ENCODE data around the gene ZNF630.
"Not testable (repeated sequence)": the region's sequence is repeated elsewhere in the genome, so short reads cannot be mapped to it uniquely, and the experiment has no call there.

ZNF630 gene

GRCh38 chrX:48030237-48030636, 41.2 kb downstream of the ZNF630 start:
- H3K27me3 ChIP-seq (ENCODE audit: insufficient read depth, low read length) = no peaks in the 10 kb centered on the region
- H2AFZ ChIP-seq (ENCODE audit: low read length, unreplicated experiment) = no peak overlapping the region
- H3K4me1 ChIP-seq (ENCODE audit: control insufficient read depth, insufficient read depth, low read length, unreplicated experiment) = no peaks in the 10 kb centered on the region
- H3K79me2 ChIP-seq (ENCODE audit: control insufficient read depth, insufficient read depth, low read length, unreplicated experiment) = no peaks in the 10 kb centered on the region
- H3K27ac ChIP-seq (ENCODE audit: low read depth, low read length) = no peak overlapping the region
- H3K4me3 ChIP-seq (ENCODE audit: low read depth, low read length) = no peak overlapping the region
- no peaks in the 10 kb centered on the region for H3K36me3 ChIP-seq (ENCODE audit: insufficient read depth, low read length)

DNA sequence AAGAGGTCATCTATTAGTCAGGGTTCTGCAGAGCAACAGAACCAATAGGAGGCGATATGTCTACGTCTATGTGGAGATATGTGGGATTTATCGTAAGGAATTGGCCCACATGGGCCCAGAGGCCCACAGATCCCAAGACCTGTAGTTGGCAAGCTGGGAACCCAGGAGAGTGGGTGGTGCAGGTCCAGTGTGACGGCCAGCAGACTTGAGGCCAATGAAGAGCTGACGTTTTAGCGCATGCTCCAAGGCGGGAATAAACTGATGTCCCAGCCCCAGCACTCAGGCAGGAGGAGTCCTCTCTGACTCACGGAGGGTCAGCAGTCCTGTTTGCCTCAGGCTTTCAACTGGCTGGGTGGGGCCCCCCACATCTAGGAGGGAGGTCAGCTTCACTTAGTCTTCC, 43.3 kb downstream of the ZNF630 start:
- no peaks in the 10 kb centered on the region for H3K4me1 ChIP-seq (ENCODE audit: control insufficient read depth, insufficient read depth, low read length, unreplicated experiment)
- H3K4me3 ChIP-seq (ENCODE audit: low read depth, low read length) = no peak overlapping the region
- no peaks in the 10 kb centered on the region for H3K79me2 ChIP-seq (ENCODE audit: control insufficient read depth, insufficient read depth, low read length, unreplicated experiment)
- H3K27ac ChIP-seq (ENCODE audit: low read depth, low read length) = no peak overlapping the region
- H2AFZ ChIP-seq (ENCODE audit: low read length, unreplicated experiment) = no peak overlapping the region
- H3K36me3 ChIP-seq (ENCODE audit: insufficient read depth, low read length) = no peaks in the 10 kb centered on the region
- H3K27me3 ChIP-seq (ENCODE audit: insufficient read depth, low read length) = no peaks in the 10 kb centered on the region

DNA sequence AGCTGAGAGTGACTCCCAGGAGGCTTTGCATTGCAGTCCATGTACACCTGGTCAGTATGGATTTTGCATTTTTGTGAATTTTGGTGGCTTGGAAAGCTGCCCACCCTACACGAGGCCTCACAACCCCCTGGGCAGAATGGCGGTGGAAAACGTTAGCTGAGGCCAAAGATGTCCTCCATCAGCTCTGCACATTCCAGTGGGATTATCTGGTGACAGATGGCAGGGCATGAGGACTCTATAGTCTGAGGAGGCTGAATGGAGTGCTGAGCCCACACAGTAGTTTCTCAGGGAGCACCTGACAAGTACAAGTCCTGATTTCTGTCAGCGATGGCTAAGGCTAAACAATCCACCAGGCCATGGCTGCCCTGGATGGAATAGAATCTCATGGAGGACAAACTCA, 43.9 kb downstream of the ZNF630 start:
- H3K79me2 ChIP-seq (ENCODE audit: control insufficient read depth, insufficient read depth, low read length, unreplicated experiment); H3K27ac ChIP-seq (ENCODE audit: low read depth, low read length); H3K27me3 ChIP-seq (ENCODE audit: insufficient read depth, low read length); H3K36me3 ChIP-seq (ENCODE audit: insufficient read depth, low read length); H2AFZ ChIP-seq (ENCODE audit: low read length, unreplicated experiment); H3K4me1 ChIP-seq (ENCODE audit: control insufficient read depth, insufficient read depth, low read length, unreplicated experiment); H3K4me3 ChIP-seq (ENCODE audit: low read depth, low read length): not testable (repeated sequence)

GRCh38 chrX:48025561-48025960, 45.9 kb downstream of the ZNF630 start:
- Histone ChIP-seq H3K27ac (ENCODE audit: low read depth, low read length) (no peak overlapping the region), H3K4me1 (ENCODE audit: control insufficient read depth, insufficient read depth, low read length, unreplicated experiment) (peaks cover 6% of the 10 kb centered on the region), H3K27me3 (ENCODE audit: insufficient read depth, low read length) (no peaks in the 10 kb centered on the region), H3K79me2 (ENCODE audit: control insufficient read depth, insufficient read depth, low read length, unreplicated experiment) (no peaks in the 10 kb centered on the region), H3K36me3 (ENCODE audit: insufficient read depth, low read length) (no peaks in the 10 kb centered on the region), H2AFZ (ENCODE audit: low read length, unreplicated experiment) (no peak overlapping the region), H3K4me3 (ENCODE audit: low read depth, low read length) (no peak overlapping the region)

GRCh38 chrX:48022738-48023137, 48.7 kb downstream of the ZNF630 start:
- Histone ChIP-seq H3K36me3 (ENCODE audit: insufficient read depth, low read length) (no peaks in the 10 kb centered on the region), H3K27me3 (ENCODE audit: insufficient read depth, low read length) (no peaks in the 10 kb centered on the region), H3K4me1 (ENCODE audit: control insufficient read depth, insufficient read depth, low read length, unreplicated experiment) (peaks cover 6% of the 10 kb centered on the region), H3K4me3 (ENCODE audit: low read depth, low read length) (no peak overlapping the region), H3K27ac (ENCODE audit: low read depth, low read length) (no peak overlapping the region), H2AFZ (ENCODE audit: low read length, unreplicated experiment) (no peak overlapping the region), H3K79me2 (ENCODE audit: control insufficient read depth, insufficient read depth, low read length, unreplicated experiment) (no peaks in the 10 kb centered on the region)

GRCh38 chrX:48022100-48022499, 49.3 kb downstream of the ZNF630 start:
- no peaks in the 10 kb centered on the region for H3K27me3 ChIP-seq (ENCODE audit: insufficient read depth, low read length)
- H3K79me2 ChIP-seq (ENCODE audit: control insufficient read depth, insufficient read depth, low read length, unreplicated experiment) = no peaks in the 10 kb centered on the region
- no peak overlapping the region for H3K27ac ChIP-seq (ENCODE audit: low read depth, low read length)
- no peak overlapping the region for H2AFZ ChIP-seq (ENCODE audit: low read length, unreplicated experiment)
- H3K4me3 ChIP-seq (ENCODE audit: low read depth, low read length) = peak overlapping the region; percentile 83; the same call in 1 of the 2 replicates
- H3K4me1 ChIP-seq (ENCODE audit: control insufficient read depth, insufficient read depth, low read length, unreplicated experiment) = peaks cover 6% of the 10 kb centered on the region
- H3K36me3 ChIP-seq (ENCODE audit: insufficient read depth, low read length) = no peaks in the 10 kb centered on the region

- peak overlapping the region; percentile 85 for H3K27ac ChIP-seq (ENCODE audit: low read depth, low read length)
- no peaks in the 10 kb centered on the region for H3K79me2 ChIP-seq (ENCODE audit: control insufficient read depth, insufficient read depth, low read length, unreplicated experiment)
- no peaks in the 10 kb centered on the region for H3K27me3 ChIP-seq (ENCODE audit: insufficient read depth, low read length)
- H3K4me1 ChIP-seq (ENCODE audit: control insufficient read depth, insufficient read depth, low read length, unreplicated experiment) = peaks cover 6% of the 10 kb centered on the region
- peak overlapping the region; percentile 88 for H2AFZ ChIP-seq (ENCODE audit: low read length, unreplicated experiment)
- H3K4me3 ChIP-seq (ENCODE audit: low read depth, low read length) = peak overlapping the region; percentile 83
- H3K36me3 ChIP-seq (ENCODE audit: insufficient read depth, low read length) = no peaks in the 10 kb centered on the region
These were observed 50.2 kb downstream of the ZNF630 start for GRCh38 chrX:48021026-48021900.

- H3K36me3 ChIP-seq (ENCODE audit: insufficient read depth, low read length); H3K27me3 ChIP-seq (ENCODE audit: insufficient read depth, low read length); H3K4me1 ChIP-seq (ENCODE audit: control insufficient read depth, insufficient read depth, low read length, unreplicated experiment); H3K79me2 ChIP-seq (ENCODE audit: control insufficient read depth, insufficient read depth, low read length, unreplicated experiment); H2AFZ ChIP-seq (ENCODE audit: low read length, unreplicated experiment); H3K27ac ChIP-seq (ENCODE audit: low read depth, low read length); H3K4me3 ChIP-seq (ENCODE audit: low read depth, low read length): not testable (repeated sequence)
These were observed 51.0 kb downstream of the ZNF630 start for GRCh38 chrX:48020472-48020871.

DNA sequence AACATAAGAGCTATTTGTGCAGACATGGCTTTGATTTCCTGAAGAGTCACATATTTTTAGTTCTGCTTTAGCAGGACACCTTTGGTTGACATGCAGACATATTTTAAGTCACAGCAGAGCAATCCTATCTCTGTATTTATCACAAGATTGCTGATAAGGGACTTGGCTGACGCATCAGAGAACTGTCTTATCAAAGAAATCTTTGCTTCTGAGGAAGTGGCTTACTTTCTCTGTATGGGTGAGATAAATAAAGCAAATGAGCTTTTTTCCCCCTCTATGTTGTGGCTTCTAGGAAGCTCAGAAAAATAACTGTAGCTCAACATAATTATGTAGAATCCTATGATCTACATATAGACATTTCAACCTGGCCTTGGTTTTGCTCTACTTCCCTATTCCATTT, 51.5 kb downstream of the ZNF630 start:
- H3K36me3 ChIP-seq (ENCODE audit: insufficient read depth, low read length); H2AFZ ChIP-seq (ENCODE audit: low read length, unreplicated experiment); H3K4me1 ChIP-seq (ENCODE audit: control insufficient read depth, insufficient read depth, low read length, unreplicated experiment); H3K79me2 ChIP-seq (ENCODE audit: control insufficient read depth, insufficient read depth, low read length, unreplicated experiment); H3K27ac ChIP-seq (ENCODE audit: low read depth, low read length); H3K27me3 ChIP-seq (ENCODE audit: insufficient read depth, low read length); H3K4me3 ChIP-seq (ENCODE audit: low read depth, low read length): not testable (repeated sequence)

- H3K27ac ChIP-seq (ENCODE audit: low read depth, low read length); H3K79me2 ChIP-seq (ENCODE audit: control insufficient read depth, insufficient read depth, low read length, unreplicated experiment): not testable (repeated sequence)
These were observed 54.7 kb downstream of the ZNF630 start for GRCh38 chrX:48016583-48017310.

DNA sequence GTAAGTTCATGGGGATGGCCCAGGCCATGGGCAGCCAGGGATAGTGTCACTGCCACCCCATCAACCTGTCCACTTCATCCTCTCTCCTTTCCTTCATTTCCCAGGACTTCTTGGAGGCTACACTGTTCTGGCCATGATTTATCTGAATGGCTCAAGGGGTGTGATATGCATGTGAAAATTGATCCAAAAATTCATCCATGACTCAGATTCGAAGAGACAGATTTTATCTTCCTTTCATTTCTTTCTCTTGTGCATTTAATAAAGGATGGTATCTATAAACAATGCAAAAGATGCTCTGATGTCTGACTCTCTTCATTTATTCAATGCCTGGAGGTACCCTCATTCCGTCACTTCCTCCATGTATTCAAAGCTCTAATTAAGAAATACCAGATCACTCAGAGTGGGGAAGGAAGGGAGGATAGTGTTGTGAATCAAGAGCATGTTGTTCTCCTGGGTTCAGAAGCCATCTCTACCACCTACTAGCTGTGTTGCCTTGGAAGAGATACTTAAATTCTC, 61.9 kb downstream of the ZNF630 start:
- H3K4me1 ChIP-seq (ENCODE audit: control insufficient read depth, insufficient read depth, low read length, unreplicated experiment); H3K79me2 ChIP-seq (ENCODE audit: control insufficient read depth, insufficient read depth, low read length, unreplicated experiment): not testable (repeated sequence)

More at GRCh38 chrX:48016583-48017310, 54.7 kb downstream of the ZNF630 start:
- not testable (repeated sequence) for H3K27me3 ChIP-seq (ENCODE audit: insufficient read depth, low read length); H3K36me3 ChIP-seq (ENCODE audit: insufficient read depth, low read length); H2AFZ ChIP-seq (ENCODE audit: low read length, unreplicated experiment); H3K4me1 ChIP-seq (ENCODE audit: control insufficient read depth, insufficient read depth, low read length, unreplicated experiment); H3K4me3 ChIP-seq (ENCODE audit: low read depth, low read length)

More for the DNA sequence above, 61.9 kb downstream of the ZNF630 start:
- H3K27ac ChIP-seq (ENCODE audit: low read depth, low read length); H3K27me3 ChIP-seq (ENCODE audit: insufficient read depth, low read length); H3K36me3 ChIP-seq (ENCODE audit: insufficient read depth, low read length); H2AFZ ChIP-seq (ENCODE audit: low read length, unreplicated experiment); H3K4me3 ChIP-seq (ENCODE audit: low read depth, low read length): not testable (repeated sequence)

All from ACC112 (cell line).